Mucosa of stomach (tissue), 1 donor: Measurements from ENCODE around the gene COPS7B.
A peak's percentile ranks its signal among the peaks of the same experiment; 100 is the strongest.
"Not testable (repeated sequence)": the region's sequence is repeated elsewhere in the genome, so short reads cannot be mapped to it uniquely, and the experiment has no call there.

Experiments
- H3K27me3 ChIP-seq: one replicate; pipeline ENCODE4 v1.7.0; 2013; ENCODE audit warnings: mild to moderate bottlenecking, low read length; ENCODE audit not compliant: control insufficient read depth, insufficient read depth
- H3K36me3 ChIP-seq: one replicate; pipeline ENCODE4 v1.7.0; 2013; ENCODE audit warnings: low read length; ENCODE audit not compliant: control insufficient read depth, insufficient read depth
- H3K4me1 ChIP-seq: one replicate; pipeline ENCODE4 v1.7.0; 2013; ENCODE audit warnings: mild to moderate bottlenecking, low read length; ENCODE audit not compliant: control insufficient read depth, insufficient read depth
- H3K4me3 ChIP-seq: one replicate; pipeline ENCODE4 v1.7.0; 2013; ENCODE audit warnings: low read length
- H3K9ac ChIP-seq: one replicate; pipeline ENCODE4 v1.7.0; 2013; ENCODE audit warnings: mild to moderate bottlenecking, low read length, moderate library complexity
- H3K9me3 ChIP-seq: one replicate; pipeline ENCODE4 v1.7.0; 2013; ENCODE audit warnings: mild to moderate bottlenecking, low read length, moderate library complexity; ENCODE audit not compliant: control insufficient read depth
- donor health status: Pancreatic carcinoma.

The COPS7B gene

GRCh38 chr2:231786177-231786916 lies at the start of gene COPS7B:
Gene COPS7B, plus strand, starts transcription at chr2:231786445. Its CDS starts 2,126 bp downstream, at chr2:231788571.
- Histone ChIP-seq H3K9ac (peak within 1 kb of the TSS; percentile 74), H3K27me3 (no peaks in the 10 kb centered on the region), H3K4me3 (peak within 1 kb of the TSS; percentile 75), H3K36me3 (no peaks in the 10 kb centered on the region), H3K9me3 (no peaks in the 10 kb centered on the region), H3K4me1 (peaks cover 7% of the 10 kb centered on the region)

- no peaks in the 10 kb centered on the region for H3K9me3 ChIP-seq
- H3K4me3 ChIP-seq: no peak overlapping the region
- H3K9ac ChIP-seq: no peak overlapping the region
- H3K4me1 ChIP-seq: no peaks in the 10 kb centered on the region
- no peaks in the 10 kb centered on the region for H3K36me3 ChIP-seq
- no peaks in the 10 kb centered on the region for H3K27me3 ChIP-seq
Measured at GRCh38 chr2:231737761-231738160, 48.5 kb upstream of the COPS7B start.

- H3K27me3 ChIP-seq: no peaks in the 10 kb centered on the region
- H3K9ac ChIP-seq: no peak overlapping the region
- H3K36me3 ChIP-seq: no peaks in the 10 kb centered on the region
- no peaks in the 10 kb centered on the region for H3K4me1 ChIP-seq
- H3K9me3 ChIP-seq: no peaks in the 10 kb centered on the region
- no peak overlapping the region for H3K4me3 ChIP-seq
Measured at GRCh38 chr2:231743376-231744116, 42.7 kb upstream of the COPS7B start.

- H3K9me3 ChIP-seq: no peaks in the 10 kb centered on the region
- H3K27me3 ChIP-seq: no peaks in the 10 kb centered on the region
- no peak overlapping the region for H3K9ac ChIP-seq
- no peaks in the 10 kb centered on the region for H3K4me1 ChIP-seq
- no peaks in the 10 kb centered on the region for H3K36me3 ChIP-seq
- H3K4me3 ChIP-seq: no peak overlapping the region
Measured at GRCh38 chr2:231745303-231746038, 40.8 kb upstream of the COPS7B start.

- not testable (repeated sequence) for H3K9ac ChIP-seq, H3K4me1 ChIP-seq, H3K27me3 ChIP-seq
Measured at GRCh38 chr2:231748153-231748896, 37.9 kb upstream of the COPS7B start.

GRCh38 chr2:231749016-231749415 lies 37.2 kb upstream of the COPS7B start:
- not testable (repeated sequence) for H3K4me3 ChIP-seq, H3K36me3 ChIP-seq, H3K9me3 ChIP-seq, H3K27me3 ChIP-seq, H3K9ac ChIP-seq, H3K4me1 ChIP-seq

More at GRCh38 chr2:231748153-231748896, 37.9 kb upstream of the COPS7B start:
- not testable (repeated sequence) for H3K36me3 ChIP-seq, H3K9me3 ChIP-seq, H3K4me3 ChIP-seq

GRCh38 chr2:231751042-231751815 lies 35.0 kb upstream of the COPS7B start:
- no peaks in the 10 kb centered on the region for H3K4me1 ChIP-seq
- no peak overlapping the region for H3K9ac ChIP-seq
- H3K27me3 ChIP-seq: no peaks in the 10 kb centered on the region
- no peaks in the 10 kb centered on the region for H3K9me3 ChIP-seq
- no peaks in the 10 kb centered on the region for H3K36me3 ChIP-seq
- H3K4me3 ChIP-seq: no peak overlapping the region

- no peak overlapping the region for H3K4me3 ChIP-seq
- H3K27me3 ChIP-seq: no peaks in the 10 kb centered on the region
- H3K4me1 ChIP-seq: no peaks in the 10 kb centered on the region
- no peaks in the 10 kb centered on the region for H3K9me3 ChIP-seq
- H3K9ac ChIP-seq: no peak overlapping the region
- H3K36me3 ChIP-seq: no peaks in the 10 kb centered on the region
Measured at GRCh38 chr2:231752061-231752460, 34.2 kb upstream of the COPS7B start.

- no peaks in the 10 kb centered on the region for H3K36me3 ChIP-seq
- no peak overlapping the region for H3K4me3 ChIP-seq
- no peak overlapping the region for H3K9ac ChIP-seq
- no peaks in the 10 kb centered on the region for H3K9me3 ChIP-seq
- H3K27me3 ChIP-seq: no peaks in the 10 kb centered on the region
- peaks cover 11% of the 10 kb centered on the region for H3K4me1 ChIP-seq
Measured at GRCh38 chr2:231761735-231762134, 24.5 kb upstream of the COPS7B start.

GRCh38 chr2:231764124-231764523 lies 22.1 kb upstream of the COPS7B start:
- Histone ChIP-seq H3K4me3 (no peak overlapping the region), H3K4me1 (peaks cover 11% of the 10 kb centered on the region), H3K36me3 (no peaks in the 10 kb centered on the region), H3K27me3 (no peaks in the 10 kb centered on the region), H3K9me3 (no peaks in the 10 kb centered on the region), H3K9ac (no peak overlapping the region)

GRCh38 chr2:231764760-231765159 lies 21.5 kb upstream of the COPS7B start:
- no peaks in the 10 kb centered on the region for H3K9me3 ChIP-seq
- no peaks in the 10 kb centered on the region for H3K36me3 ChIP-seq
- H3K4me1 ChIP-seq: peaks cover 11% of the 10 kb centered on the region
- no peak overlapping the region for H3K4me3 ChIP-seq
- H3K9ac ChIP-seq: no peak overlapping the region
- H3K27me3 ChIP-seq: no peaks in the 10 kb centered on the region
